D721Med (cell line): Measurements from ENCODE around the gene TTLL5.
"Not testable (repeated sequence)": the region's sequence is repeated elsewhere in the genome, so short reads cannot be mapped to it uniquely, and the experiment has no call there.

Experiments used
- DNase-seq: peaks from one replicate; pipeline ENCODE4 v3.0.0; 2011; ENCODE audit warnings: low spot score; ENCODE audit not compliant: insufficient read length
- FAIRE-seq: peaks from 2 replicates; lab custom pipeline; 2011; peaks lifted over from hg19 to GRCh38; lab: Jason Lieb, UNC
- TF ChIP-seq, protein P1 (sequence below): IDR thresholded peaks from 2 replicates; pipeline ENCODE4 v1.5.1; 2012; ENCODE audit warnings: mild to moderate bottlenecking, control low read depth; ENCODE audit not compliant: insufficient read depth; ENCODE audit errors: missing control alignments

TTLL5 gene

GRCh38 chr14:75673345-75674035 lies 12.4 kb downstream of the TTLL5 start:
- TF ChIP-seq, protein P1, sequence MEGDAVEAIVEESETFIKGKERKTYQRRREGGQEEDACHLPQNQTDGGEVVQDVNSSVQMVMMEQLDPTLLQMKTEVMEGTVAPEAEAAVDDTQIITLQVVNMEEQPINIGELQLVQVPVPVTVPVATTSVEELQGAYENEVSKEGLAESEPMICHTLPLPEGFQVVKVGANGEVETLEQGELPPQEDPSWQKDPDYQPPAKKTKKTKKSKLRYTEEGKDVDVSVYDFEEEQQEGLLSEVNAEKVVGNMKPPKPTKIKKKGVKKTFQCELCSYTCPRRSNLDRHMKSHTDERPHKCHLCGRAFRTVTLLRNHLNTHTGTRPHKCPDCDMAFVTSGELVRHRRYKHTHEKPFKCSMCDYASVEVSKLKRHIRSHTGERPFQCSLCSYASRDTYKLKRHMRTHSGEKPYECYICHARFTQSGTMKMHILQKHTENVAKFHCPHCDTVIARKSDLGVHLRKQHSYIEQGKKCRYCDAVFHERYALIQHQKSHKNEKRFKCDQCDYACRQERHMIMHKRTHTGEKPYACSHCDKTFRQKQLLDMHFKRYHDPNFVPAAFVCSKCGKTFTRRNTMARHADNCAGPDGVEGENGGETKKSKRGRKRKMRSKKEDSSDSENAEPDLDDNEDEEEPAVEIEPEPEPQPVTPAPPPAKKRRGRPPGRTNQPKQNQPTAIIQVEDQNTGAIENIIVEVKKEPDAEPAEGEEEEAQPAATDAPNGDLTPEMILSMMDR = no peak
- no peak for DNase-seq
- FAIRE-seq = no peak

GRCh38 chr14:75675265-75675960 lies 14.4 kb downstream of the TTLL5 start:
- TF ChIP-seq, protein P1 = no peak
- no peak for DNase-seq
- FAIRE-seq = no peak

- TF ChIP-seq, protein P1 = no peak
- FAIRE-seq (no peak), DNase-seq (no peak)
These were observed 24.9 kb downstream of the TTLL5 start for GRCh38 chr14:75685910-75686309.

DNA sequence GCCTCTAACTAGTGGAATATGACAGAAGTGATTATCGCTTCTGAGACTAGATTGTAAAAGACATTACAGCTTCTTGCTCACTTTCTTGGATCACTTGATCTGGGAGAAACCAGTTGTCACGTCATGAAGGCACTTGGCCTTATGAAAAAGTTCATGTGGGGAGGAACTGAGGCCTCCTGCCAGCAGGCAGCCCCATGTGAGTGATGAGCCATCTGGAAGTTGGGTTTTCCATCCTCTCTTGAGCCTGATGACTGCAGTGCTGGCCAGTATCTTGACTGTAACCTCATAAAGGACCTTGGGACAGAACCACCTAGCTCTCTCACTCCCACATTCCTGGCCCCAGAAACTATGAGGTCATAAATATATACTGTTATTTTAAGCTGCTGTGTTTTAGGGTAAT lies 28.0 kb downstream of the TTLL5 start:
- no peak for DNase-seq
- FAIRE-seq = no peak

GRCh38 chr14:75690010-75690409 lies 29.0 kb downstream of the TTLL5 start:
- DNase-seq = no peak
- FAIRE-seq = no peak
- TF ChIP-seq, protein P1 = no peak

More for the DNA sequence above, 28.0 kb downstream of the TTLL5 start:
- TF ChIP-seq, protein P1 = no peak

- not testable (repeated sequence) for FAIRE-seq, DNase-seq
These were observed 34.0 kb downstream of the TTLL5 start for GRCh38 chr14:75695025-75695424.

DNA sequence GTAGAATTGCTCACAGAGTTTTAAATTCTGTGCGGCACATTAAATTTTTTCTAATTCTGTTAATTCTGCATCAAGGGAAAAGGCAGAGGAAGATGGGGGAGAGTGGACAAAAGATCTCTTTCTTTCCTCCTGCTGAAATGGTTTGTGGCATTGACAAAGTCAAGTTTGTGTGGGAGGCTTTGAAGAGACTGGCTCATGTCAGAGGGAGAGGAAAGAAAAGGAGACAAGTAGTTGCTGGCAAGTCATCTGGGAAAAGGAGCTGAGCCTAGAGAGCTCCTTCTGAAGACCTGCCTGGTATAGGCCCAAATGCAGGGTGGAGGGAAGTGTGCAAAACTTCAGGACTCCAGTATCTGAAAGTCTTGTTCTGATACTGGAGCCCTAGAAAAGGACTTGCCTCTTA lies 36.3 kb downstream of the TTLL5 start:
- TF ChIP-seq, protein P1 = no peak
- DNase-seq (no peak), FAIRE-seq (no peak)
